AG04450 (cell line): Measurements from ENCODE around the gene MYO1E. TPM values are rescaled to one million over a fixed set of nuclear protein-coding genes. Genes with fewer than 3 reads are reported as not detected.

Source experiments
- CTCF ChIA-PET: fragments of 300-600, 350-600 bp; formaldehyde crosslinking; extraction: SDS; loops from one replicate; lab custom pipeline; 2022; ENCODE audit warnings: antibody characterized with exemption, inconsistent platforms; lab: Charles Lee
- POLR2A ChIA-PET: fragments of 350-600 bp; formaldehyde crosslinking; extraction: SDS; loops from one replicate; lab custom pipeline; 2021; ENCODE audit warnings: antibody characterized with exemption, inconsistent platforms; lab: Yijun Ruan, JAX
- DNase-seq: peaks from one replicate; pipeline ENCODE4 v3.0.0-alpha.2; 2011; ENCODE audit warnings: low read depth, low spot score
- H3K27ac ChIP-seq: one replicate; pipeline ENCODE4 v1.5.1; 2012; ENCODE audit warnings: low read depth, low read length, control low read depth
- H3K27me3 ChIP-seq: one replicate; pipeline ENCODE4 v1.6.0; 2012; ENCODE audit warnings: low read length; ENCODE audit not compliant: control insufficient read depth, insufficient read depth
- H3K4me3 ChIP-seq: 2 replicates; pipeline ENCODE4 v1.5.1; 2011; ENCODE audit warnings: mild to moderate bottlenecking, low read depth, low read length, control low read depth
- H3K9me3 ChIP-seq: 2 replicates; pipeline ENCODE4 v1.5.1; 2012; ENCODE audit warnings: low read length; ENCODE audit not compliant: control insufficient read depth, insufficient read depth
- CTCF ChIP-seq: IDR thresholded peaks from 2 replicates; pipeline ENCODE4 v1.5.1; 2011; ENCODE audit warnings: low read depth, low read length, control low read depth, inconsistent platforms
- polyA plus RNA-seq: library from polyadenylated mRNA; depleted of rRNA; stranded (reverse); fragments of >200 nt; gene quantifications from 2 replicates; pipeline ENCODE4 v1.2.3, GENCODE V29; 2011

The MYO1E gene
- polyA plus RNA-seq, 1 experiment, result 49.1 TPM

DNA sequence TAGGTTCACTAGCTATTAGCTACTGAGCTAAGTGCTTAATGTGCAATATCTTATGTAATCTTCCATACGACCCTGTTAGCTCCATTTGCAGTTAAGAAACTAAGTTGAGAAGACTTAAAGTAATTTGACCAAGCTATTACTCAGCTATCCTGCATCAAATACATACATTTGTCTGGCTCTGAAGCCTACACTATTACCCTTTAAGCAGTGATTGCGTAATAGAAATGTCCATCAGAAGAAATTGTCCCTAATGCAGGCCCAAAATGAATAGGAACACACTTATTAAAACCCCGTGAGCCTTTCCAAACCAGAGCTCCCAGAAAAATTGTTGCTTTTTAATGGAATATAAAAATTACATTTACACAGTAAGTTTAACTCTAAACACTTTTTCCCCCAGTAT, 5.3 kb upstream of the MYO1E start:
- Histone ChIP-seq H3K27me3 (no peaks in the 10 kb centered on the region), H3K27ac (no peak overlapping the region), H3K9me3 (no peaks in the 10 kb centered on the region), H3K4me3 (no peak overlapping the region)
- no peak for TF ChIP-seq CTCF
- ChIA-PET POLR2A (no interaction called here), CTCF (interaction anchor here (2.5 kb wide), 1 partner anchor 131 kb away, joined by 7 read pairs; no protein-coding TSS in a partner anchor)
- DNase-seq, result no peak

DNA sequence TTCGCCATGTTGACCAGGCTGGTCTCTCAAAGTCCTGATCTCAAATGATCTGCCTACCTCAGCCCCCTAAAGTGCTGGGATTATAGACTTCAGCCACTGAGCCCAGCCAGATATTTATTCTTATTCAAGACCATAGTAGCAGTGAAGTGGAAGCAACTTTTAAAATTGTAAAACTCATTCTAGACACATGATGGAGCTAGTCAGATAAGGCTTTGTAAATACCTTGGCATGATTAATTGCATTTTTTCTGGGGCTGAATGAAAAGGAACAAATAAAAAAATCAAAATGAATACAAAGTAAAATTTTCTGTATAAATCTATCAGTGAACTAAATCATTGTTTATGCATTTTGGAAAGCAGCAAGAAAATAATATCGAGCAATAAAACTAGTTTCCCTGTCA, 4.1 kb upstream of the MYO1E start:
- no peaks in the 10 kb centered on the region for H3K27me3 ChIP-seq
- H3K27ac ChIP-seq, result no peak overlapping the region
- ChIA-PET POLR2A (no interaction called here), CTCF (no interaction called here)
- DNase-seq, result no peak
- no peaks in the 10 kb centered on the region; the same call in 1 of the 2 replicates for H3K9me3 ChIP-seq
- no peak overlapping the region for H3K4me3 ChIP-seq
- TF ChIP-seq CTCF, result no peak

DNA sequence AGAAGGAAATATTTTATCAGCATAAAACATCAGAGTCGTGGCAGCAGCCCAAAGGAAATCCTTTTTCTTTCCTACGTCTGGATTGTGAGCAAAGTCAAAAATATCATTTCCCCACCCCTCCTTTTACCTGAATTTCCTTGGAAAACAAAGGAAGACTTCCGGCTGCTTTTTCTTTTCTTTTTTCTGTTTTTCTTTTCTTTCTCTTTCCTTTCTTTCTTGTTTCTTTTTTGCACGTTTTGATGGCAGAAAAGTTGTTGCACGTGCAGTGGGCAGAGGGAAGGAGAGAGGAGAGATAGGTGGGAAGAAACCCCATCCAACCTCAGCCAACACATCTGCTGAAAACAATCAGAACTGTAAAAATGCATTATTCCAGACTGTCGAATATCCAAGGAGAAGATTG, 544 bp upstream of the MYO1E start:
- TF ChIP-seq CTCF, result no peak
- H3K9me3 ChIP-seq, result no peaks in the 10 kb centered on the region; the same call in 1 of the 2 replicates
- CTCF ChIA-PET, result interaction anchor here (0.6 to 1.8 kb wide), 3 partner anchors 126 to 207 kb away, joined by 3 to 11 read pairs (median 6); no protein-coding TSS in a partner anchor
- peak overlapping the region; percentile 98 for H3K27ac ChIP-seq
- no peaks in the 10 kb centered on the region for H3K27me3 ChIP-seq
- no peak for DNase-seq
- POLR2A ChIA-PET, result interaction anchor here (0.5 to 1.3 kb wide), 7 partner anchors 9 to 1043 kb away, joined by 3 to 10 read pairs (median 3); no protein-coding TSS in a partner anchor
- H3K4me3 ChIP-seq, result peak overlapping the region; percentile 81

DNA sequence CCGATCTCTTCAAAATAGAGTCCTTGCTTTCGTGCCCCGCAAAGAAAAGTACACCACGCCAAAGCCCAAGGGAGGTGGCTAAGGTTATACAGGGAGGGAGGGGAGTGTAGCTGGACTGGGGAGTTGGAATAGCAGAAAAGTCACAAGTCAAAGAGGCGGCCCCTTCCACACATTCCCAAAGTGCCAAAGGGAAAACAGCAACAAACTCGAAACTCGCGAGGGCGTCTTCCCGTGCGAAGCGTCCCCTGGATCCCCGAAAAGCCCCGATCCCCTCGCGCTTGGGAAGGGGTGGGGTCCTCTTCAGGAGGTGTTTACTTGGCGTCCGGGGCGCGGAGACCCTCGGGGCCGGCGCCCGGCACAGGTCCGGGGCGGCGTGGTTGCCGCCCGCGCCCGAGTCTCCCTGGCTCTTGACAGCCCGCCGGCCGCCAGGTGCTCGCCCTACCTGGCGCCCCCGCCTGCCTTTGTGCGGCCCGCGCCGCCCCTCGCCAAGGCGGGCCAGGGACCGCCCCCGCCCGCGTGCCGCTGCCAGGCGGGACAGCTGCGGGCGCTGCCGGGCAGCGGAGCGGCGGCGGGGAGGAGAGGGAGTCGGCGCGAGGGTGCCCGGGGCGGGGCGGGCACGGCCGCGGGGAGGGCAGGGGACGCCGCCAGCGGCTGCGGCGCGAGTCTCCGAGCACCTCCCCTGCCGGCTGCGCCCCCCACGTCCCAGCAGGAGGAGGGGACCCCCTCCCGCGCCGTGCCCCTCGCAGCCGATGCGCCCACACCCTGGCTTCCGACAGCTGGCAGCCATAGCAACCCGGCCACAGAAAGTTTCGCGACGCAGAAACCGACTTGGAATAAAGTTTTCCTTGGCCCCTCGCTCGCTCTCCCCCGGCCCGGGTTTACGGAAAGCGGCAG, 966 bp downstream of the MYO1E start:
- Histone ChIP-seq H3K27me3 (no peaks in the 10 kb centered on the region), H3K27ac (peak overlapping the region; percentile 98), H3K9me3 (no peaks in the 10 kb centered on the region; the same call in 1 of the 2 replicates), H3K4me3 (peak overlapping the region; percentile 81)
- no peak for TF ChIP-seq CTCF
- DNase-seq, result no peak
- POLR2A ChIA-PET, result interaction anchor here (0.6 to 1.3 kb wide), 6 partner anchors 77 to 156 kb away, joined by 3 to 10 read pairs (median 4); no protein-coding TSS in a partner anchor
- CTCF ChIA-PET, result interaction anchor here (0.6 to 1.4 kb wide), 3 partner anchors 37 to 125 kb away, joined by 3 to 11 read pairs (median 4); no protein-coding TSS in a partner anchor

- no peak for DNase-seq
- CTCF ChIA-PET, result no interaction called here
- no peak for TF ChIP-seq CTCF
- POLR2A ChIA-PET, result no interaction called here
- Histone ChIP-seq H3K27ac (no peak overlapping the region), H3K27me3 (no peaks in the 10 kb centered on the region), H3K9me3 (no peaks in the 10 kb centered on the region; the same call in 1 of the 2 replicates), H3K4me3 (no peak overlapping the region)
Measured at GRCh38 chr15:59369597-59369996, 3.1 kb downstream of the MYO1E start.
